ENCODE results near the gene C19orf25.
"Not testable (repeated sequence)": the region's sequence is repeated elsewhere in the genome, so short reads cannot be mapped to it uniquely, and the experiment has no call there.

Gene C19orf25

DNA sequence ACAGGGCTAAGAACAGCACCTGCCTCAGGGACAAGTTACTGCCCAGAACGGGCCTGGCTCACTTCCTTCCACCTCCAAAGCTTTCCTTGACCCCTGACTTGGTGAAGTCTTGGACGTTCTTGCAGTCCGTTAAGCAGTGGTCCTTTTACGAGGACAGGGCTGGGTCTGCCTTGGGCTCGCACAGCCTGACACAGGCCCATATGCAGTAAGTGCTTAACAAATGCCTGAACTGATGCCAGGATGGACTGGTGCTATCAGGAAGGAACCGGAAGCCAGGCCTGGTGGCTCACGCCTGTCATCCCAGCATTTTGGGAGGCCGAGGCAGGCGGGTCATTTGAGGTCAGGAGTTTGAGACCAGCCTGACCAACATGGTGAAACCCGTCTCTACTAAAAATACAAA, 43.0 kb upstream of the C19orf25 start:
- Histone ChIP-seq H3K9me3 (ENCODE audit: control insufficient read depth, insufficient read depth, low read length) (no peaks in the 10 kb centered on the region), H3K27me3 (ENCODE audit: control insufficient read depth, insufficient read depth, low read length) (peaks cover 48% of the 10 kb centered on the region), H3K27ac (ENCODE audit: low read depth, low read length) (no peak overlapping the region), H3K36me3 (ENCODE audit: control insufficient read depth, insufficient read depth, low read length) (no peaks in the 10 kb centered on the region), H3K9ac (ENCODE audit: low read depth, low read length) (no peak overlapping the region), H3K4me3 (ENCODE audit: low read depth, low read length) (no peak overlapping the region), H3K4me1 (ENCODE audit: control insufficient read depth, insufficient read depth, low read length) (no peaks in the 10 kb centered on the region)

DNA sequence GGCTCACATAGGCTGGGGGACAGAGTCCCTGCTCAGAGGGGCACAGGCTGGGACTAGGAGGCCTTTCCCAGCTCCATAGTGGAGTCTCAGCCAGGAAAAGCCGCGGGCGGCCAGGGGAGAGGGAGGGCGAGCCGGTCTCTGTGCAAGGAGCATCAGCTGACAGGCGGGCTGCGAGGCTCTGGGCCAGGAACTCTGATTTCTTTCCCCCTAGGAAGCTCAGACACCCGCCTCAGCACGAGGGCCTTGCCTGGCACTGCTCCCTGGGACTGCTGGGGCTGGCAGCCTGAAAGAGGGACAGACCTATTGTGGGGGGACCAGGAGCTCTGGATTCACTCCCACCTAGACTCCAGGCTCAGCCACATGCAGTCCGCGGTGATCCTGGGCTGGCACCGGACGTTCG, 42.6 kb upstream of the C19orf25 start:
- peaks cover 48% of the 10 kb centered on the region for H3K27me3 ChIP-seq (ENCODE audit: control insufficient read depth, insufficient read depth, low read length)
- H3K9me3 ChIP-seq (ENCODE audit: control insufficient read depth, insufficient read depth, low read length): no peaks in the 10 kb centered on the region
- no peaks in the 10 kb centered on the region for H3K36me3 ChIP-seq (ENCODE audit: control insufficient read depth, insufficient read depth, low read length)
- no peak overlapping the region for H3K4me3 ChIP-seq (ENCODE audit: low read depth, low read length)
- H3K9ac ChIP-seq (ENCODE audit: low read depth, low read length): no peak overlapping the region
- no peak overlapping the region for H3K27ac ChIP-seq (ENCODE audit: low read depth, low read length)
- no peaks in the 10 kb centered on the region for H3K4me1 ChIP-seq (ENCODE audit: control insufficient read depth, insufficient read depth, low read length)

DNA sequence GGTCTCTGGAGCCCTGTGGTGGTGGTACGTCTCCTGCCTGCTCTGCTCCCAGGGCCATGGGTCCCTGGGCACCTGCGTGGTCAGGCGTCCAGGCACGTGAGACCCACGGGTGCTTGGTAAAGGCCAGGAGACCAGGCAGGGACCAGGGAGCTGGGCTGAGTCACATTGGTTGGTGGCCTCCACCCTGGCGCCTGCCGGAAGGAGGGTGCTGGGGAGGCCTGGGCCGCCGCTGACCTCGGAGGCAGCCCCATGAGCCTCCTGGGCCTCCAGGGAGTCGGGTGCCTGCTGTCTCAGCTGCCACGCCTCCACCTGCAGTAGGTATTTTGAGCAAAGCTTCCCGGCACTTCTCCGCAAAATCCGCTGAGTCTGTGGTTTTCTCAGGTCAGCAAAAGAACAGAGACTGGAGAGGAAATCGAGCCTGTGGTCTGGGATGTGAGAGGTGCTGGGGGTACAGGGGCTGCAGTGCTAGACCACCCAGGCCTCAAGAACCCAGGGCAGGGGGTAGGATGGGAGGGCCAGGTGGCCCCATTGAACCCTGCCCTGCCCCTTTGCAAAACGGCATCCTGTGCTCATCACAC, 41.3 kb upstream of the C19orf25 start:
- Histone ChIP-seq H3K27me3 (ENCODE audit: control insufficient read depth, insufficient read depth, low read length) (peaks cover 36% of the 10 kb centered on the region), H3K36me3 (ENCODE audit: control insufficient read depth, insufficient read depth, low read length) (no peaks in the 10 kb centered on the region)

DNA sequence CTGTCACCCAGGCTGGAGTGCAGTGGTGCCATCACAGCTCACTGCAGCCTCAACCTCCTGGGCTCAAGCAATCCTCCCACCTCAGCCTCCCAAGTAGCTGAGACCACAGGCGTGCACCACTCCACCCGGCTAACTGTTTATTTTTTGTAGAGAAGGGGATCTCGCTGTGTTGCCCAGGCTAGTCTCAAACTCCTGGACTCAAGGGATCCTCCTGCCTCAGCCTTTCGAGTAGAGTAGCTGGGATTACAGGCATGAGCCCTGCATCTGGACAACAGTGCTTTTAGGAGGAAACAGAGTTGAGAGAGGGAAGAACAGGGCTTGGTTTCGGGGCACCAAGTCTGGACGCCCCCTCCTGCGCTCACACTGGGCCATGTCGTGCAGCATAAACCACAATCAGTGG, 40.8 kb upstream of the C19orf25 start:
- peaks cover 34% of the 10 kb centered on the region for H3K27me3 ChIP-seq (ENCODE audit: control insufficient read depth, insufficient read depth, low read length)
- H3K9me3 ChIP-seq (ENCODE audit: control insufficient read depth, insufficient read depth, low read length); H3K27ac ChIP-seq (ENCODE audit: low read depth, low read length); H3K36me3 ChIP-seq (ENCODE audit: control insufficient read depth, insufficient read depth, low read length); H3K4me3 ChIP-seq (ENCODE audit: low read depth, low read length); H3K9ac ChIP-seq (ENCODE audit: low read depth, low read length); H3K4me1 ChIP-seq (ENCODE audit: control insufficient read depth, insufficient read depth, low read length): not testable (repeated sequence)

More for the DNA sequence above, 41.3 kb upstream of the C19orf25 start:
- Histone ChIP-seq H3K4me3 (ENCODE audit: low read depth, low read length) (no peak overlapping the region), H3K27ac (ENCODE audit: low read depth, low read length) (no peak overlapping the region), H3K9me3 (ENCODE audit: control insufficient read depth, insufficient read depth, low read length) (no peaks in the 10 kb centered on the region), H3K9ac (ENCODE audit: low read depth, low read length) (no peak overlapping the region), H3K4me1 (ENCODE audit: control insufficient read depth, insufficient read depth, low read length) (no peaks in the 10 kb centered on the region)

DNA sequence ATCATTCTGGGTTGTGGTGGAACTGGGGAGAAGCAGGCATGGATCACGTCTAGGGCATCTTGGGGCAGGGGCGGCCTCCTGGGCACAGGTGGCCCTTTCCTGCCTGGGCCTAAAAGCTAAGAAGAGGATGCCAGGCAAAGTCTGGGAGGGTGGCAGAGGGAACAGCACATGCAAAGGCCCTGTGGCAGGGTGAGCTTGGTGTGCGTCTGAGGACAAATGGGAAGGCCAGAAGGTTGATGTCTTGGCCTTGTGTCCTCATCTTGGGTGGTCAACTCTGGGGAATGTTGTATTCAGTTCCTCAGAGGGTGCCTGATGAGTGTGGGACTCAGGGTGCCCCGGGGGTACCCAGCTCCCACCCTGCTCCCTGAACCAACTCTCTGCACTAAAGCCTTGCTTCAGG, 39.5 kb upstream of the C19orf25 start:
- Histone ChIP-seq H3K36me3 (ENCODE audit: control insufficient read depth, insufficient read depth, low read length) (no peaks in the 10 kb centered on the region), H3K4me1 (ENCODE audit: control insufficient read depth, insufficient read depth, low read length) (no peaks in the 10 kb centered on the region), H3K27me3 (ENCODE audit: control insufficient read depth, insufficient read depth, low read length) (peaks cover 22% of the 10 kb centered on the region), H3K9ac (ENCODE audit: low read depth, low read length) (no peak overlapping the region), H3K9me3 (ENCODE audit: control insufficient read depth, insufficient read depth, low read length) (no peaks in the 10 kb centered on the region), H3K27ac (ENCODE audit: low read depth, low read length) (no peak overlapping the region), H3K4me3 (ENCODE audit: low read depth, low read length) (no peak overlapping the region)

DNA sequence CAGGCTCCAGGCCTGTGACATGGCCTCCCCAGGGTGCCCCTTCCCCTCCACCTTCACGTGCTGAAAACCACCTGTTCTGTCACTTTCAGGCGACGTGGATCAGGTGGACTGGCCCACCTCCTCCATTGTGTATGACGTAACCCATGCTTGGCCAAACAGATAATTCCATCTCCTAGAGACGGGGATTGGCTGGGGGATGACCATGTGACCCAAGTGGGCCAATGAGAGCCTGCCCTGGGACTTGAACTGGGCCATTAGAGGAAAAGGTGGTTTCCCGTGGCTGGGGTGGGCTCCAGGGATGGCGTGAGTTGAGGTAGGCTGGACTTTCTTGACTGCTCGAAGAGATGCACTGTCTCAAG, 37.4 kb upstream of the C19orf25 start:
- H3K9ac ChIP-seq (ENCODE audit: low read depth, low read length): no peak overlapping the region
- no peaks in the 10 kb centered on the region for H3K4me1 ChIP-seq (ENCODE audit: control insufficient read depth, insufficient read depth, low read length)
- H3K4me3 ChIP-seq (ENCODE audit: low read depth, low read length): no peak overlapping the region
- H3K27me3 ChIP-seq (ENCODE audit: control insufficient read depth, insufficient read depth, low read length): peaks cover 12% of the 10 kb centered on the region
- H3K27ac ChIP-seq (ENCODE audit: low read depth, low read length): no peak overlapping the region
- H3K36me3 ChIP-seq (ENCODE audit: control insufficient read depth, insufficient read depth, low read length): no peaks in the 10 kb centered on the region
- H3K9me3 ChIP-seq (ENCODE audit: control insufficient read depth, insufficient read depth, low read length): no peaks in the 10 kb centered on the region

DNA sequence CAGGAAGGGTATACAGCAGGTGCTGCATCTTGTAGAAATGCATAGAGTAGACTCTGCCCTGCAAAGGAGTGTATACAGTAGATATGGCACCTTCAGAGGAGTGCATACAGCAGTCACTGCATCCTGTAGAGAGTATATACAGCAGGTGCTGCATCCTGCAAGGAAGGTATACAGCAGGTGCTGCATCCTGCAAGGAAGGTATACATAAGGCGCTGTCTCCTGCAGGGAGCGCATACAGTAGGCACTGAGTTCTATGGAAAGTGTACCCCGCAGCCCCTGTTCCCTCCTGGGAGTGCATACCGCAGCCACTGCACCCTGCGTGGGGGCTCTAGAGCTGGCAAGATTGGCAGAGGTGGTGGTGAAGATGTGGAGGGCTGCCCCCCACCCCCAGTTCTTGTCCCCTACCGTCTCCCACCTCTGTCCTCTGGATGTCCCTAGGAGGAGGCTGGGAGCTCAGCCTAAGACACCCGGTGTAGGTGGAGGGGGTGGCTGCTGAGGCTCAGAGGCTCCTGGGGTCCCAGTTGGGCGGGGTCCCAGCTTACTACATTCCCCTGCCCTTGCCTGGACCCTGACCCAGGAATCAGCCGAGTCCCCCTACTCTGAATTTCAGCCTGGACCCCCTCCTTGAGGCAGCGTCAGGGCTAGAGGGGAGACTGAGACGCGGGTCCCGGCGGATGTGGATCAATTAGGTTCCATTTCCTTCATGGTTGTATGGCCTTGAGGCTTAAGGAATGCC, 36.1 kb upstream of the C19orf25 start:
- Histone ChIP-seq H3K27ac (ENCODE audit: low read depth, low read length) (no peak overlapping the region), H3K4me3 (ENCODE audit: low read depth, low read length) (no peak overlapping the region), H3K27me3 (ENCODE audit: control insufficient read depth, insufficient read depth, low read length) (peaks cover 15% of the 10 kb centered on the region)

DNA sequence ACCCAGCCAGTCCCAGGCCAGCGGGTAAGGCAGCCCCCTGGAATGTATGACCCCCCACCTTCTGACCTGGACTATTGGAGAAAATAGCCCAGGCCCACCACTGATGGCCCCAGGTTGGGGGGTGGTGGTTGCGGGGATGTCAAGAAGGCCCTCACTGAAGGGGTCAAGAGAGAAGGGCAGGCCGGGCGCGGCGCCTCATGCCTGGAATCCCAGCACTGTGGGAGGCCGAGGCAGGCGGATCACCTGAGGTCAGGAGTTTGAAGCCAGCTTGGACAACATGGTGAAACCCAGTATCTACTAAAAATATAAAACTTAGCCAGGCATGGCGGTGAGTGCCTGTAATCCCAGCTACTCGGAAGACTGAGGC, 35.3 kb upstream of the C19orf25 start:
- H3K4me3 ChIP-seq (ENCODE audit: low read depth, low read length): no peak overlapping the region
- no peaks in the 10 kb centered on the region for H3K36me3 ChIP-seq (ENCODE audit: control insufficient read depth, insufficient read depth, low read length)
- no peaks in the 10 kb centered on the region for H3K9me3 ChIP-seq (ENCODE audit: control insufficient read depth, insufficient read depth, low read length)
- H3K4me1 ChIP-seq (ENCODE audit: control insufficient read depth, insufficient read depth, low read length): no peaks in the 10 kb centered on the region
- peaks cover 15% of the 10 kb centered on the region for H3K27me3 ChIP-seq (ENCODE audit: control insufficient read depth, insufficient read depth, low read length)
- no peak overlapping the region for H3K9ac ChIP-seq (ENCODE audit: low read depth, low read length)
- H3K27ac ChIP-seq (ENCODE audit: low read depth, low read length): no peak overlapping the region

More for the DNA sequence above, 36.1 kb upstream of the C19orf25 start:
- Histone ChIP-seq H3K4me1 (ENCODE audit: control insufficient read depth, insufficient read depth, low read length) (no peaks in the 10 kb centered on the region), H3K9ac (ENCODE audit: low read depth, low read length) (no peak overlapping the region), H3K9me3 (ENCODE audit: control insufficient read depth, insufficient read depth, low read length) (no peaks in the 10 kb centered on the region), H3K36me3 (ENCODE audit: control insufficient read depth, insufficient read depth, low read length) (no peaks in the 10 kb centered on the region)

DNA sequence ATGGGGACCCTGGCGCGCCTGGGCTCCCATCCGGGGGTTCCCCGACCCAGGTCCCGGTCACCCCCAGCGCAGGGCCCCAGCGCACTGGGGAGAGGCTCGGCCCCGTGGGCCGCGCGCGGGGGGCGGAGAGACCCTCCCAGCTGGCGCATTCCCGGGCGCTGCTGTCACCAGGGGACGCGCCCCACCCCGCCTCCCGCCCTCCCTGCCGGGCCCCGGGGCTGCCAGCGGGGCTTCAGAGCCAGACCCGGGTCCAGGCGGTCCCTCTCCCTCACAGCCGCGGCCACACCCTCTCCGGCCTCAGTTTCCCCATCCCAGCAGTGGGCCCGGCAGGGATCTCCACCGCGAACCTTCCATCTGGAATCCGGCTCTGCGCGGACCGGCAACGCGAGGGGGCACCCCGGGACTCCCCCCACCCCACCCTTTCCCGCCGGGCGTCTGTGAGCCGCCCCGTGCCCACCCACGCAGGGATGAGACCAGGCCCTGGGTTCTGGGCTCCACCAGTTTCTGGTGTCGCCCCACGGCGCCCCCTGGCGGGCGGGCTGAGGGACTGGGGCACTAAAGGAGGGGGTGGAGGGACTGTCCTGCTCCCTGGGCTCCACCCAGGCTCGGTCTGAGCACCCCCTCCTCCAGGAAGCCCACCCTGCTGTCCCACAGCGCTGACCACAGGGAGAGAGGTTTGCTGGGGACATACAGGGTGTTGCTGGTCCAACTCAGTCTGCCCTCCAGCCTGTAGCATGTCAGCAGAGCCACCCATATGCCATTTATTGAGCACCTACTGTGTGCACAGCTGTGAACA, 34.7 kb upstream of the C19orf25 start:
- no peaks in the 10 kb centered on the region for H3K9me3 ChIP-seq (ENCODE audit: control insufficient read depth, insufficient read depth, low read length)
- H3K4me1 ChIP-seq (ENCODE audit: control insufficient read depth, insufficient read depth, low read length): no peaks in the 10 kb centered on the region
- H3K9ac ChIP-seq (ENCODE audit: low read depth, low read length): no peak overlapping the region
- no peaks in the 10 kb centered on the region for H3K36me3 ChIP-seq (ENCODE audit: control insufficient read depth, insufficient read depth, low read length)
- peak overlapping the region; percentile 48; the same call in 1 of the 2 replicates for H3K4me3 ChIP-seq (ENCODE audit: low read depth, low read length)
- no peak overlapping the region for H3K27ac ChIP-seq (ENCODE audit: low read depth, low read length)
- peaks cover 15% of the 10 kb centered on the region for H3K27me3 ChIP-seq (ENCODE audit: control insufficient read depth, insufficient read depth, low read length)

DNA sequence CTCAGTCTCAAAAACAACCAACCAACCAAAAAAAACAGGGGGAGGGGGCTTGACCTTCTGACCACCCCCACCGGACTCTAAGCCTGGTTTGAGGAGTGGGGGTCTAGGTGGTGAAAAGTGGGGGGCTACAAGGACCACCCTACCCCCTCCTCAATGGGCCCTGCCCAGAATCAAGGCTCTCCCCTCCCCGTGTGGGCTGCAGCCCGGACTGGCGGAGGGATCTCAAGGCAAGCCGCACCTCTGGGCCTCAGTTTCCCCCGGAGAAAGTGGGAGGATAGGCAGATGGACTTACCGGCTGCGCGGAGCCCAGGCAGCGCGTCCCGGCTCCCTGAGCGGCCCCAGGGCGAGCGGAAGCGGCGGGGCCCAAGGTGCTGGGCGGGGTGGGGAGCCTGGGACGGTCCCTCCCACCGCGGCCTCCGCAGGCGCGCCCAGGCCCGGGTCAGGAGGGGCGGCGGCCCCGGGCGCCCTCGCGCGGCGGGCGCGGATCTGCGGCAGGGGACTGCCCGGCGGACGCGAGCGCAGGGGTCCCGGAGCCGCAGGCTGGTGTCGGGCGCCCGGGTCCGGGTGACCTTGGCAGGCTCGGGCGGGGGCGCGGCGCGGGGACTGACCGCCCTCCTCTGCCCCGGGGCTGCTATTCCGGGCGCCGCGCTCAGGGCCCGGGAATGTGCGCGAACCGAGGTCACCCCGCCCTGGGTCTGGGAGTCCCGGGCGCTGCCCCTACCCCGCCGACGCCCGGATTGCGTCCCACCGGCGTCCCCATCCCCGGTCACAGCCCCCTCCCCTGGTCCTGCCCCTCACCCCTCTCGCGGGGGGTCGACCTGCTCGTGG, 33.9 kb upstream of the C19orf25 start, which contains the start of gene ADAMTSL5:
Gene ADAMTSL5, minus strand, starts transcription at position 349 of the 828 bp plus-strand sequence. CDS start 2,076 bp downstream, outside the sequence.
- Histone ChIP-seq H3K36me3 (ENCODE audit: control insufficient read depth, insufficient read depth, low read length) (no peaks in the 10 kb centered on the region), H3K27me3 (ENCODE audit: control insufficient read depth, insufficient read depth, low read length) (peaks cover 15% of the 10 kb centered on the region), H3K9me3 (ENCODE audit: control insufficient read depth, insufficient read depth, low read length) (no peaks in the 10 kb centered on the region), H3K4me1 (ENCODE audit: control insufficient read depth, insufficient read depth, low read length) (no peaks in the 10 kb centered on the region), H3K4me3 (ENCODE audit: low read depth, low read length) (peak within 1 kb of the TSS; percentile 48), H3K9ac (ENCODE audit: low read depth, low read length) (no peak within 1 kb of the TSS), H3K27ac (ENCODE audit: low read depth, low read length) (no peak within 1 kb of the TSS)

Measured in HUES48 (cell line).